D721Med (cell line): ENCODE data around the gene CRISPLD2.

Experiments used
- DNase-seq: peaks from one replicate; pipeline ENCODE4 v3.0.0; 2011; ENCODE audit warnings: low spot score; ENCODE audit not compliant: insufficient read length
- FAIRE-seq: peaks from 2 replicates; lab custom pipeline; 2011; peaks lifted over from hg19 to GRCh38; lab: Jason Lieb, UNC
- CTCF ChIP-seq: IDR thresholded peaks from 2 replicates; pipeline ENCODE4 v1.5.1; 2012; ENCODE audit warnings: mild to moderate bottlenecking, control low read depth; ENCODE audit not compliant: insufficient read depth; ENCODE audit errors: missing control alignments

CRISPLD2 gene

GRCh38 chr16:84920333-84920732 lies 100.5 kb downstream of the CRISPLD2 start:
- no peak for TF ChIP-seq CTCF
- DNase-seq, result no peak
- FAIRE-seq, result no peak

DNA sequence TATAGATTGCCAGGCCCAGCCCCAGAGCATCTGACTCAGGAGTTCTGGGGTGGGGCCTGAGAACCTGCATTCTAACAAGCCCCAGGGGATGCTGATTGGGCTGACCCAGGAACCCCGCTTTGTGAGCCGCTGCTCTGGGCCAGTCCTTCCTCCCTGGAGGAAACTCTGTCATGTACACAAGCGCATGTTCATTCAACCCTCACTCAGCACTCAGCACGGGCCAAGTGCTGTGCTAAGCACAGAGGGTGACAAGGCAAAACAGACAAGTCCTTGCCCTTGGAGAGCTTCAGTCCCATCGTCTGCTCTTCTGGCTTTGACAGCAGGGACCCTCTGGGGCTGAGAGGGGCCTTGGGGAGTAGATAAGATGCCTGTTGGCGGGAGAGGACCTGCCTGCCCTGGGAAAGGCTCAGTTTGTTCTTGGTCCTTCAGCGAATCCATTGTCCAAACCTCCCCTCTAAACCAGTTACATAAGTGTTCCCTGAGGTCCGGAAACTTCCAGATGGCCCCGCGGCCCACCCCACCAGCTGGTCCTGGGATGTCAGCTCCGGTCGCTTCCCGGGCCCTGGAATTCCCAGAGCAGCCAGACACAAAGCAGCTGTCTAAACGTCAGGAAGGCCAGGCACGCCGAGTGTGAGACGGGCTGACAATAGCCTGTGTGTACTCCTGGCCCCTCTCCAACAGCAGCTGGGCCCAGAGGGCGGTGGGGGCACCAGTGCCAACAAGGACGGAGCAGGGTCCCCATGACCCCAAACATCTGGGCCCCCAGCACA lies 102.8 kb downstream of the CRISPLD2 start:
- no peak for TF ChIP-seq CTCF
- DNase-seq (no peak), FAIRE-seq (no peak)

GRCh38 chr16:84924331-84925091 lies 104.7 kb downstream of the CRISPLD2 start:
- no peak for TF ChIP-seq CTCF
- no peak for FAIRE-seq

GRCh38 chr16:84925092-84925772 lies 105.4 kb downstream of the CRISPLD2 start:
- DNase-seq (no peak), FAIRE-seq (no peak)
- peak; percentile 63 for TF ChIP-seq CTCF

More at GRCh38 chr16:84924331-84925091, 104.7 kb downstream of the CRISPLD2 start:
- DNase-seq, result no peak

DNA sequence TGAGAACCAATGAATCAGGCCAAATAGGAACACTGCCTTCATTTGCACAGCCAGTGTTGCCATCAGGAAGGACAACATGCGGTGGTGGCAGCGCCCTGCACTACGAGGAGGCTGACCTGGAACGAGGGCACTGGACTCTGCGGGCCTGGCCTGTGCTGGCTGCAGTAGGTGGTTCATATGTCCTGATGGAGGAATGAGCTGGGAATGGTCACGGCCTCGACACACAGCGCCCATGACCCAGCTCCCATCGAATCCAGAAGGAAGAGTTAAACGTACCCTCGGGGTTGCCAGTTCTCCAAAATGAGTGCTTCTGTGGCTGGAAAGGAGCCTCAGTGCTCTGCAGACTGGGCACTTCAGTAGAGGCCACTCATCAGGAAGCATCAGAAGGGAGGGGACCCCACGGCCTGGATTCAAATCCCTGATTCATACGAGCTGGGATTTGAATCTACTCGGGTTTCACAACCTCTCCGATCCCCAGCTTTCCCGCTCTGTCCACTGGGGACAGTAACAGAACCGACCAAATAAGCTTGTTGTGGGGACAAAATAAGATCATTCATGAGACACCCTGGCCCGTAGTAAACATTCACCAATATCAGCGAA lies 106.1 kb downstream of the CRISPLD2 start:
- TF ChIP-seq CTCF, result no peak
- no peak for FAIRE-seq

GRCh38 chr16:84926462-84926861 lies 106.7 kb downstream of the CRISPLD2 start:
- no peak for DNase-seq
- TF ChIP-seq CTCF, result no peak
- no peak for FAIRE-seq

More for the DNA sequence above, 106.1 kb downstream of the CRISPLD2 start:
- no peak for DNase-seq
